Epithelial cell of proximal tubule (primary cell): ENCODE data around the gene TRPC3. TPM values are rescaled to one million over a fixed set of nuclear protein-coding genes. Genes with fewer than 3 reads are reported as not detected.

Experiments used
- DNase-seq: peaks from one replicate; pipeline ENCODE4 v3.0.0-alpha.2; 2011; ENCODE audit warnings: low read depth
- H3K4me3 ChIP-seq: 2 replicates; pipeline ENCODE4 v1.5.1; 2011; ENCODE audit warnings: low read depth, mild to moderate bottlenecking, low read length
- total RNA-seq: library from RNA; depleted of rRNA; stranded (reverse); fragments of >200 nt; gene quantifications from 2 replicates; pipeline ENCODE4 v1.2.3, GENCODE V29; 2015
- TF ChIP-seq, protein P1 (sequence below): conservative IDR thresholded peaks from 2 replicates; pipeline ENCODE4 v1.5.1; 2012; ENCODE audit warnings: low read depth, mild to moderate bottlenecking, low read length

The TRPC3 gene
- total RNA-seq, 1 donor from 2014 or later = 0.06 TPM

DNA sequence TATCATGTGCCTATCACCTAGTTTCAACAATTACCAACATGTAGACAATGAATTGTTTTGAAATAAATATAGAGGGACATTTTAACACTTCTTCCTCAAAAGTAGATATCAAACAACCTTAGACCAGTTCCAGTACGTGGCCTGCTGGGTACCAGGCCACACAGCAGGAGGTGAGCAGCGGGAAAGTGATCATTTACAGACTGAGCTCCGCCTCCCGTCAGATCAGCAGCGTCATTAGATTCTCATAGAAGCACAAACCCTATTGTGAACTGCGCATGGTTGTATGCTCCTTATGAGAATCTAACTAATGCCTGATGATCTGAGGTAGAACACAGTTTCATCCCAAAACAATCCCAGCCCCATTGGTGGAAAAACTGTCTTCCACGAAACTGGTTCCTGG is 88.1 kb downstream of the TRPC3 start:
- no peak for DNase-seq

DNA sequence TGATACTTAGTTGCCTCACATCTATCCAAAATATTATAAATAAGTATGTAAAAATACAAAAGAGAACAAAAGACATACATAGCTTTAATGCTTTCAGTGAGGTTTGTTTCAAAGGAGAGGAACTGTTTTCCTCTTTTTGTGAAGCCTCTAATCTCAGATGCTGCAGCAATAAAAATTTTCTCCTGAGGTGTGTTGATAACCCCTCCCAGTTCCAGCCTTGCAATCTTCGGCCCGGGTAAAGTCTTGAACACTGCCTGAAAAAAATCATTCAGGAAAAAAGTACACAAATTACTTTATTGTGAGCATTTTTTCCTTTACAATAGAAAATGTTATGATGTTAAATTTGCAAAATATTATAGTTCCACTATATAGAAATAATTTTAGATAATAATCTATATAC is 90.4 kb downstream of the TRPC3 start:
- TF ChIP-seq, protein P1, sequence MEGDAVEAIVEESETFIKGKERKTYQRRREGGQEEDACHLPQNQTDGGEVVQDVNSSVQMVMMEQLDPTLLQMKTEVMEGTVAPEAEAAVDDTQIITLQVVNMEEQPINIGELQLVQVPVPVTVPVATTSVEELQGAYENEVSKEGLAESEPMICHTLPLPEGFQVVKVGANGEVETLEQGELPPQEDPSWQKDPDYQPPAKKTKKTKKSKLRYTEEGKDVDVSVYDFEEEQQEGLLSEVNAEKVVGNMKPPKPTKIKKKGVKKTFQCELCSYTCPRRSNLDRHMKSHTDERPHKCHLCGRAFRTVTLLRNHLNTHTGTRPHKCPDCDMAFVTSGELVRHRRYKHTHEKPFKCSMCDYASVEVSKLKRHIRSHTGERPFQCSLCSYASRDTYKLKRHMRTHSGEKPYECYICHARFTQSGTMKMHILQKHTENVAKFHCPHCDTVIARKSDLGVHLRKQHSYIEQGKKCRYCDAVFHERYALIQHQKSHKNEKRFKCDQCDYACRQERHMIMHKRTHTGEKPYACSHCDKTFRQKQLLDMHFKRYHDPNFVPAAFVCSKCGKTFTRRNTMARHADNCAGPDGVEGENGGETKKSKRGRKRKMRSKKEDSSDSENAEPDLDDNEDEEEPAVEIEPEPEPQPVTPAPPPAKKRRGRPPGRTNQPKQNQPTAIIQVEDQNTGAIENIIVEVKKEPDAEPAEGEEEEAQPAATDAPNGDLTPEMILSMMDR = no peak
- no peak overlapping the region for H3K4me3 ChIP-seq
- no peak for DNase-seq

More for the DNA sequence above, 88.1 kb downstream of the TRPC3 start:
- TF ChIP-seq, protein P1 = no peak
- no peak overlapping the region for H3K4me3 ChIP-seq

DNA sequence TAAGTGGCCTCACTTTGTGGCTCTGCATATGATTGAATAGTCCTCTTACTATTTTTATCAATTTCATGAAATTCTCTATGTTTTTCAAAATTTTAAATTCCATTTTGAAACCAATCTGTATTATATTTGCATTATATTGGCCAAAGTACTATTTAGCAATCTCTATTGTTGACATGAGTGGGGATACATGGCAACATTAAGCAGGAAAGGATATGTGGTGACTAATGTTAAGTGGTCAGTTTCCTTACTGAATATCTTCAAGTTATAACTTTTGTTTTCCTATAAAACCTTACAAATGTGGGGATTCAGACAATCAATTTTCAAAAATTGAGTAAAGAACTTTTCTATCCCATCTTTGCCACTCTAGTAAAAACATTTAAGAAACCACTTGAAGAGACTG is 91.7 kb downstream of the TRPC3 start:
- TF ChIP-seq, protein P1 = no peak
- DNase-seq = no peak
- H3K4me3 ChIP-seq = no peak overlapping the region

DNA sequence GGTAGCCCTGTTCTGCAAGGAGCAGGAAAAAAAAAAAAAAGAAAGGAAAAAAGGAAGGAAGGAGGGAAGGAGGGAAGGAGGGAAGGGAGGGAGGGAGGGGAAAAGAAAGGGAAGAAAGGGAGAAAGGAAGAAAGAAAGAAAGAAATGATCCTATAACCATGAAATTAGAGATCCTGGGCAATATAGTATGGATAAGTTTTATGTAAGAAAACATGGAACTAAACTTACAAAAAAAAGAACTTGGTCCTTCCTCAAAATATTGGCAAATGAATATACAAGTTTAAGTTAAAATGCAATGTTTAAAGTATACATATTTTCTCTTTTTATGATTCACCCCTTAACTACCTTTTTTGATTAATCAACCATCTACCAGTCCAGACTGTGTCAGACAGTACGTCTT is 100.5 kb downstream of the TRPC3 start:
- DNase-seq = no peak
- no peak overlapping the region for H3K4me3 ChIP-seq
- TF ChIP-seq, protein P1 = no peak

DNA sequence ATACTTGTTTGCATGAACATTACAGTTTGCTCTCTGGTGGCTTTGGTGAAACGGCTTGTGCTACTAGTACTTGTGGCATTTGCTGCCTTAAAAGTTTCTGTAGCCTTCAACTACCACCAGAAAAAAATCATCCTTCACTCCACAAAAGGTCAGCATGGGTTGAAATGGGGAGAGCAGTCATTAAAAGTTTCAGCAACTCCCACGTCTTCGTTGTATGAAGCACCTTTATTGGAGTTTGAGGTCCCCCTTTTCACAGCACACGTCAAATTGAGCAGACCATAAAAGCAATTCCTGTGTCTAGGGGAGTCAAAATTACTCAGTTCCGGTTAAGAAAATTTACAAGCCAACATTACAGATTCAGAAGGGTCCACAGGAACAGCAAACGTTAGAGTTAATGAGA is 105.2 kb downstream of the TRPC3 start:
- no peak for DNase-seq
- TF ChIP-seq, protein P1 = no peak

DNA sequence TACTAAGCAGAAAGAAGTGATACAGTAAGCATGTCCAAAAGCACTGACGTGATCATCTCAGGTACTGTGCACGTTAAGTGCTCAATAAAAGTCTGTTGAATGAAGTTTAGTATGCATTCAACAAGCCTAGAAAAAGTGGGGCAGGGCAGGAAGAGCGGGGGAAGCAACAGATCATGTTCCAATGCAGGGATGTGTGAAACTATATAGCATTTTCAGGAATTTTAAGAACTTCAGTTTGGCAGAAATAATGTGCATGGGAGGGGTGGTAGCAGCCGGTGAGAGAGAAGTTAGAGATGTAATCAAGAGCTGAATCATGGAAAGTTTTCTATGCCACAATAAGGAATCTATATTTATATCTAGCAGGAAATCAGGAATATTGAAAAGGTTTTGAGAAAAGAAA is 109.0 kb downstream of the TRPC3 start:
- no peak for DNase-seq
- no peak overlapping the region for H3K4me3 ChIP-seq
- TF ChIP-seq, protein P1 = no peak

More for the DNA sequence above, 105.2 kb downstream of the TRPC3 start:
- H3K4me3 ChIP-seq = no peak overlapping the region

DNA sequence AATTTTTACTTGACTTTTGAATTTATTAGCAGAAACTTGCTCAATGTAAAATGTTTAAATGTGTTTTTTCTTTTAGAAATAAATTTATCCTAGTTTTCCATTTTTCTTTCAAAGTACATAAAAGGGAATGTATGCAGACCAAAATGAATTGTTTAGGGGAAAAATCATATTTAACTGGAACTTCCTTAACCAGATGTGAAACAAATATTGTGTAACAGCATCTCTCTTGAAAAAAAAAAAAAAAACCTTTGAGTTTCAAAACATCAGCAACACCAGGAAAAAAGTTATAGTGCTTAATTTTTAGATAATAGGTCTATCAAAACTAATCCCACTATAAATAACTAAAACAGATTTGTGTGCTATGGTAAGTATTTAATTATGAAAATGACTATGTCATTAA is 113.7 kb downstream of the TRPC3 start:
- no peak for DNase-seq
- TF ChIP-seq, protein P1 = no peak
- H3K4me3 ChIP-seq = no peak overlapping the region
